Choroid plexus epithelial cell (primary cell): ENCODE data around the gene HPCAL4.

Experiments
- DNase-seq: peaks from one replicate; pipeline ENCODE4 v3.0.0-alpha.2; 2010; ENCODE audit warnings: low read depth
- H3K4me3 ChIP-seq: 2 replicates; pipeline ENCODE4 v1.5.1; 2011; ENCODE audit warnings: low read depth, mild to moderate bottlenecking, control low read depth, low read length, moderate library complexity
- CTCF ChIP-seq: conservative IDR thresholded peaks from 2 replicates; pipeline ENCODE4 v1.5.1; 2011; ENCODE audit warnings: low read depth, mild to moderate bottlenecking, control low read depth, inconsistent platforms, low read length, moderate library complexity

The HPCAL4 gene

DNA sequence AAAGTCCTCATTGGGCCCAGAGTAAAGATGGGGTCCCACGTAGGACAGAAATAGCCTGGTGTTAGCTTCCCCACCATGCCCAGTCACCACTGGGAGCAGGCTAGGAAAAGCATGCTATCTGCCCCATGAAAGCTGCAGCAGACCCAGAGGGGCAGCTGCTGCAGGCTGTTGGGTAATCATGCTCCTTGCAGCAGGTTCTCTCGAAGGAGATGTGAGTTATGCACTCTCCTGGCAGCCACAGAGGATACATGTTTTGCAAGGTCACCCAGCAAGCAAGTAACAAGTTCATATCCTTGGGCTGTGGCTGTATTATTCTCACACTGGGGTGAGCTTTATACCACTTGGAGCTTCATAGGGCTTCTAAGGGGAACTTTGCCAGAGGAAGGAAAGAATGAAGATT is 42.7 kb downstream of the HPCAL4 start:
- DNase-seq: peak; percentile 61
- no peak overlapping the region for H3K4me3 ChIP-seq
- TF ChIP-seq CTCF: no peak

DNA sequence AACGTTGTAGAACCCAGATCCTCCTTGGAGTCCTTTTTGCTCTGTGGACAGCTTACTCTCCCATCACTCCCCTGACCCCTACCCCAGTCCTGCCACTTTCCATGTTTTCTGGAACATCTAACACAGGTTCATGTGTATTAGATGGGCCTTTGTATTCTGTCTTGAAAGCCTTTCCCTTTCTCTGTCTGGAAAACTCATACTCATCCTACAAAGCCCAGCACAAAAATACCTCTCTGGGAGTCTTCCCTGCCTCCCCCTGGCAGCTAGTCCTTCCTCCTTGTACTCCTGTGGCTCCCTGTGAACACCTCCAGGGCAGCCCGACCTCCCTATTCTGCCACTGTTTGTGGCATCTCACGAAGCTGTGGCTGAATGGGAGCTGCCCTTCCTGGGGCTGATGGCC is 44.0 kb downstream of the HPCAL4 start:
- TF ChIP-seq CTCF: no peak
- DNase-seq: no peak
- no peak overlapping the region for H3K4me3 ChIP-seq

DNA sequence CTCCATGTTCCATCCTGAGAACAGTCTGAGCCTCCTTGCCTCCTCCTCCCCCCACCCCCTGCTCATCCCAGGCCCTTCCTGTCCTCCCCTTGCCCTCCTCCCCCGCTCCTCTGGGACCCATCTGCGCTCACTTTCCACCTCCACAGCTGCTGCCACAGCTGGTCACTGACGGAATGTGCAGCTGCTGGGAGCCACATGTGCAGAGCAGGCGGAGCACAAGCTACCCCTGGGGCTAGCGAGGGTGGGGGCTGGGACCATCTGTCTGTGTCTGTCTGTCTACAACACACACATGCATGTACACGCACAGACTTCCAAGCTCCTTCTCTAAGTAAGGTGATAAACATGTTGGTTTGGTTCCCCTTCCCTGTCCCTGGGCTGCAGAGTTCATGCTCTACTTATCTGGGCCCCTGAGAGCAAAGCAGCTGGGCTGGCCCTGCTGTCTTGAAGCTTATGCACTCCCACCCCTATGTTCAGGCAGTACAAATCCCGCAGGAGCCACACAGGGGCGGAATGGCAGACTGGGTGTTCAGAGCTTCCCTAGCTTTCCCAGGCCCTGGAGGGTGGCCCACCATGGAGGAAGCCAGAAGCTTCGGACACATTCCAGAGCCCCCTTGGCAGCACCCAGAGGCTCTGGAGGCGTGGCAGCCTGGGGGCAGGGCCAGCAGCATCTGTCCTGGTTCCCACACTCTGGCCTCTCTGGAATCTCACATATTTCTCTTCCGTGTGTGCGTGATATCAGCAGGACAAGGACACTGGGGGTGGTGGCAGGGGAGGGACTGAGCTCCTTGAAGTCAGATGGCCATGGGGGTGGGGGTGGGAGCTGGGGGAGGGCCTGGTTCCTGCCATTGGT is 44.8 kb downstream of the HPCAL4 start:
- no peak overlapping the region for H3K4me3 ChIP-seq
- DNase-seq: peak; percentile 81
- TF ChIP-seq CTCF: no peak

DNA sequence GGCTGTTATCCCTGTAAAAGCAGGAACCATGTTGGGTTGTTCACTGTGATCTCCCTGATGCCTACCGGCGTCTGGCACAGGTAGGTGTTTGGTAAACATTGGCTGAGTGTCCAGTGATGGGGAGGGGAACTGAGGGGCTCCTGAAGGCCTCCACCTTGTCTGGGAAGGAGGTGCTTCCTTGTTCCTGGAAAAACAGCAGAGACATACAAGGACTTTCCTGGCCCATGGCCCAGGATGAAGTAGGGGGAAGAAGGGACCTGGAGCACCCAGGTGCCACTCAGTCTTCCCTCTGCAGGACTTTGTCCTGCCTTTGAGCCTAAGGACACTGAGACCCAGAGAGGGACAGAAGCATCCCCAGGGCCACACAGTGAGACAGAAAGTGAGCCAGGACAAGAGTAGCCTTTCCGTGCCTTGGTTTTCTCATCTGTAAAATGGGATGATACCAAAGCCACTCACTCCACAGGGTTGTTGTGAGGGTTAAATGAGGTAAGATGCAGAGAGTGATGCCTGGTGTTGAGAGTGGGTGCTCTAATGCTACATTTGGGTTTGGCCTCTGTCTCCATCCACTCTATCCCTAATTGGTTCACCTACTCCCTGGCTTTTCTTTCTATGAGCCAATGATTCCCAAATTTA is 45.7 kb downstream of the HPCAL4 start:
- TF ChIP-seq CTCF: no peak
- DNase-seq: no peak
- H3K4me3 ChIP-seq: no peak overlapping the region

GRCh38 chr1:39643705-39644104 is 47.5 kb downstream of the HPCAL4 start:
- no peak overlapping the region for H3K4me3 ChIP-seq
- no peak for TF ChIP-seq CTCF
- no peak for DNase-seq

GRCh38 chr1:39642796-39643195 is 48.4 kb downstream of the HPCAL4 start:
- no peak overlapping the region for H3K4me3 ChIP-seq
- no peak for TF ChIP-seq CTCF
- no peak for DNase-seq
